Measurements from ENCODE around the gene OR52B4.
A peak's percentile ranks its signal among the peaks of the same experiment; 100 is the strongest.
"Not testable (repeated sequence)": the region's sequence is repeated elsewhere in the genome, so short reads cannot be mapped to it uniquely, and the experiment has no call there.

The OR52B4 gene

GRCh38 chr11:4368286-4368685 is at the start of gene OR52B4:
TSS of gene OR52B4 (minus strand) at chr11:4368386. CDS start at chr11:4368295, 91 bp downstream.
- no peak for DNase-seq

DNA sequence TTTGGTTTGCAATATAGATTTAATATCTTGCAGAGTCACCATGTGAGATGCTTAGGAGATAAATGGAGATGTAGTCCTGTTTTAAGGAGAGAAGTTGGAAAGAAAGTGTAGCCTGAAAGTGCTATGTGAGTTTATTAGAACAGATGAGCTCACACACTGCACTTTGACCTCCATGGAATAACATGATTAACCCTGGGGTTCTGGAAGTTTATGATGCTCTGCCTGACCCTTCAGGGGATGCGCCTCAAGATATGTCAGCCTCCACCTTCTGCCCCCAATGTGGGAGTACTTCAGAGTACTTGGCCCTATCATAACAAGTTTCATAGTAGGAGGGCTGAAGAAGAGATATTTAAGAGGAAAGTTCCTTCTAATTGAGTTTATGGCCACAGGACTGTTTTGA is 48.6 kb upstream of the OR52B4 start:
- no peak for DNase-seq

- DNase-seq, result no peak
Observed at GRCh38 chr11:4416306-4416705, 48.1 kb upstream of the OR52B4 start.

GRCh38 chr11:4406206-4406605 is 38.0 kb upstream of the OR52B4 start:
- not testable (repeated sequence) for DNase-seq

DNA sequence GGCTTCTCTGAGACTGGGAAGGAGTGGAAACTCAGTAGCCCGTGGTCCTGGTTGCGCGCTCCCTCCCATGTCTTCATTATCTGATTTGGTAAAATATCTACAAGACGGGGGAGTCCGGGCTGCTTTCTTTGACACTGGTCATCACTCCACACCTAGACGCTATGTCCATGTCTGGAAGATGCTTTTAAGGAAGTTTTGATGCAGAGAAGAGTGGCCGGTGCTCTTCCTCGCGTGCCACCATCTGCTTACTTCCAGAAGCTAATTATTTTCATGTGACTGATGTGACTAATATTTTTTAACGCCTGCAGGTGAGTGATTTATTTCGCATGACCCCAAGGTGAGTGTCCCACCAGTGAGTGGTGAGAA is 25.7 kb upstream of the OR52B4 start:
- no peak for DNase-seq

DNA sequence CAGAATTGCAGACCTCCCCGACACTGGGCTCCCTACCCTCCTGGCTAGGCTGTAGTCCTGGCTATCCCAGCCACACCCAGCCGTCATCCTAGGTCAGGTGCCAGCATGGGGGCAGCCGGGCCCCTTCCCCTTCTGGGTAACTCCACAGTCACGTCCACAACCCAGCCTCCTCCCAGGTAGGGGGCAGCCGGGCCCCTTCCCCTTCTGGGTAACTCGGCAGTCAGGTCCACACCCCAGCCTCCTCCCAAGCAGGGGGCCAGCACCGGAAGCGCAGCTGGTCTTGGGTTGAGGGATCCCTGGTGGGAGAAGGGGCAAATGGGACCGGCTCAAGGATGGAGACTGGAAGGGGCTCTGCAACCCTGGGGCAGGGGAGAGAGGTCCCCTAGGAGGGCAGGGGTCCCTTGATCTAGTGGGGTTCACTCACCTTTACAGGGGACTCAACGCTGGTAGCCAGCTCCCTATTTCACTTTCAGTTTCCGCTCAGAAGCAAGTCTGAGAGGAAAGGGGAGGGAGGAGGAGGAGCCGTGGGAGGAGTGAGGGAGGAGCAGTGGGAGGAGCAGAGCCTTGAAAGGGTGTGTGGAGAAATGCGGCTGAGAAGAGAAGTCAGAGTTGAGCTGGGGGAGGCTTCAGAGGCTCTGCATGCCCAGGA is 25.1 kb upstream of the OR52B4 start, which contains the start of gene TRIM21:
TSS of gene TRIM21 (minus strand) at position 494 of the 649 bp plus-strand sequence. CDS start 3,293 bp downstream, outside the sequence.
- DNase-seq, result peak; percentile 12

GRCh38 chr11:4388221-4388620 is 20.0 kb upstream of the OR52B4 start:
- no peak for DNase-seq

GRCh38 chr11:4385978-4386740 is 18.0 kb upstream of the OR52B4 start:
- no peak for DNase-seq

- no peak for DNase-seq
Observed at GRCh38 chr11:4381901-4382300, 13.7 kb upstream of the OR52B4 start.

- DNase-seq, result no peak
Observed at GRCh38 chr11:4375431-4376140, 7.4 kb upstream of the OR52B4 start.

GRCh38 chr11:4370166-4370565 is 2.0 kb upstream of the OR52B4 start:
- no peak for DNase-seq

GRCh38 chr11:4348142-4348541 is 20.0 kb downstream of the OR52B4 start:
- not testable (repeated sequence) for DNase-seq

- not testable (repeated sequence) for DNase-seq
Observed at GRCh38 chr11:4345366-4345765, 22.8 kb downstream of the OR52B4 start.

DNA sequence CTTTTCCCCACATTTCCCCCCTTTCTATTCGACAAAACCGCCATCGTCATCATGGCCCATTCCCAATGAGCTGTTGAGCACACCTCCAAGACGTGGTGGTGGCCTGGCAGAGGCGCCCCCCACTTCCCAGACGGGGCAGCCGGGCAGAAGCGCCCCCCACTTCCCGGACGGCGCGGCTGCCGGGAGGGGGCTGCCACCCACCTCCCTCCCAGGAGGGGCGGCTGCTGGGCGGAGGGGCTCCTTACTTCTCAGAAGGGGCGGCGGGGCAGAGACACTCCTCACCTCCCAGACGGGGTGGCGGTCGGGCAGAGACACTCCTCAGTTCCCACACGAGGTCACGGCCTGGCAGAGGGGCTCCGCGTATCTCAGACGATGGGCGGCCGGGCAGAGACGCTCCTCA is 33.8 kb downstream of the OR52B4 start:
- not testable (repeated sequence) for DNase-seq
